Gastroesophageal sphincter (tissue), 4 donors: ENCODE measurements around the gene PLPPR3. TPM values are rescaled to one million over a fixed set of nuclear protein-coding genes. Genes with fewer than 3 reads are reported as not detected.
"Not testable (repeated sequence)": the region's sequence is repeated elsewhere in the genome, so short reads cannot be mapped to it uniquely, and the experiment has no call there.

Source experiments
- ATAC-seq: fragments of 150-250 bp; one replicate; pipeline ENCODE4 v1.9.1; 2016; ENCODE audit warnings: mild to moderate bottlenecking, moderate library complexity
- H3K27ac ChIP-seq, 4 donors: fragments of 200-600 bp; sonication (generic) in 3 of 4; 1 replicate in 3 of 4; 2 replicates in 1 of 4; pipeline ENCODE4 v1.5.1; 2016 to 2019
- H3K27me3 ChIP-seq: fragments of 200-600 bp; sonication (generic); one replicate; pipeline ENCODE4 v1.5.1; 2019
- H3K36me3 ChIP-seq, 2 donors: fragments of 200-600 bp; sonication (generic); one replicate each; pipeline ENCODE4 v1.5.1; 2019; ENCODE audit warnings: control low read depth in 1 of 2
- H3K4me1 ChIP-seq, 3 donors: fragments of 200-600 bp; sonication (generic); 1 replicate in 2 of 3; 2 replicates in 1 of 3; pipeline ENCODE4 v1.5.1; 2016 to 2019; ENCODE audit warnings: control low read depth in 2 of 3
- H3K4me3 ChIP-seq, 2 donors: fragments of 200-600 bp; sonication (generic); one replicate each; pipeline ENCODE4 v1.5.1; 2019; ENCODE audit warnings: mild to moderate bottlenecking in 1 of 2, moderate library complexity in 1 of 2
- H3K9me3 ChIP-seq, 3 donors: fragments of 200-600 bp; sonication (generic); one replicate each; pipeline ENCODE4 v1.5.1; 2017 to 2019; ENCODE audit warnings: control low read depth in 2 of 3
- CTCF ChIP-seq, 4 experiments: fragments of 200-600 bp in 2 of 4; fragments of 450-650 bp in 2 of 4; sonication (generic) in 1 of 4; IDR thresholded peaks; one replicate each; pipeline ENCODE4 v1.5.1; 2017 to 2019; ENCODE audit warnings: antibody characterized with exemption in 4 of 4, mild to moderate bottlenecking in 2 of 4, moderate library complexity in 2 of 4
- EP300 ChIP-seq: sonication (generic); formaldehyde crosslinking; IDR thresholded peaks from one replicate; pipeline ENCODE4 v1.6.1; 2017; ENCODE audit warnings: antibody characterized with exemption, mild to moderate bottlenecking
- POLR2A ChIP-seq, 2 donors: fragments of 450-650 bp; IDR thresholded peaks; one replicate each; pipeline ENCODE4 v1.6.1; 2017; ENCODE audit warnings: antibody characterized with exemption in 2 of 2, mild to moderate bottlenecking in 2 of 2, moderate library complexity in 1 of 2
- POLR2AphosphoS5 ChIP-seq: sonication (generic); formaldehyde crosslinking; IDR thresholded peaks from one replicate; pipeline ENCODE4 v1.6.1; 2017; ENCODE audit warnings: antibody characterized with exemption
- WGBS, 2 donors: methylation state at CpG; one replicate each; pipeline ENCODE4 v1.1.5; 2018; ENCODE audit warnings: low coverage in 1 of 2; 5-methylcytosine and 5-hydroxymethylcytosine counted together
- total RNA-seq, 4 donors: library from RNA; depleted of rRNA; stranded (reverse); fragments of >200 nt; gene quantifications; one replicate each; pipeline ENCODE4 v1.1.0, GENCODE V29; 2016

PLPPR3 gene
- total RNA-seq, 4 donors from 2014 or later = not detected

GRCh38 chr19:825897-826644 is 4.3 kb upstream of the PLPPR3 start:
- ATAC-seq = no peak
- TF ChIP-seq POLR2AphosphoS5 (no peak), CTCF (IDR thresholded peaks at IDR 0.05) (no peak), POLR2A (IDR thresholded peaks at IDR 0.05) (no peak), EP300 (no peak)
- WGBS, 2 donors = 62 to 69% methylated on average over 5 to 13 of the region's 19 CpGs
- Histone ChIP-seq H3K4me1 (peaks cover 0 to 17% (median 15%) of the 10 kb centered on the region in 3 donors), H3K27me3 (peaks cover 78% of the 10 kb centered on the region), H3K4me3 (no peak overlapping the region), H3K9me3 (no peaks in the 10 kb centered on the region), H3K36me3 (no peaks in the 10 kb centered on the region), H3K27ac (no peak overlapping the region)

GRCh38 chr19:824885-825284 is 3.1 kb upstream of the PLPPR3 start:
- 76 to 99% methylated on average over 2 to 9 of the region's 15 CpGs for WGBS, 2 donors
- Histone ChIP-seq H3K27me3 (peaks cover 72% of the 10 kb centered on the region), H3K36me3 (no peaks in the 10 kb centered on the region), H3K9me3 (no peaks in the 10 kb centered on the region), H3K4me1 (peaks cover 0 to 18% (median 15%) of the 10 kb centered on the region in 3 donors), H3K4me3 (no peak overlapping the region), H3K27ac (no peak overlapping the region)
- TF ChIP-seq CTCF (IDR thresholded peaks at IDR 0.05) (no peak), EP300 (no peak), POLR2AphosphoS5 (no peak), POLR2A (IDR thresholded peaks at IDR 0.05) (no peak)
- no peak for ATAC-seq

GRCh38 chr19:823565-824121 is 1.9 kb upstream of the PLPPR3 start:
- H3K4me3 ChIP-seq = no peak overlapping the region
- peaks cover 63% of the 10 kb centered on the region for H3K27me3 ChIP-seq
- ATAC-seq = no peak
- TF ChIP-seq POLR2A (IDR thresholded peaks at IDR 0.05) (no peak), POLR2AphosphoS5 (no peak), EP300 (no peak), CTCF (IDR thresholded peaks at IDR 0.05) (no peak)
- WGBS, 2 donors = 68% methylated on average over 2 of the region's 12 CpGs; no CpG with 5 or more reads in 1 of the 2 donors
- H3K27ac ChIP-seq = no peak overlapping the region
- H3K4me1 ChIP-seq = peaks cover 0 to 18% (median 15%) of the 10 kb centered on the region in 3 donors
- H3K9me3 ChIP-seq = no peaks in the 10 kb centered on the region
- H3K36me3 ChIP-seq = no peaks in the 10 kb centered on the region

GRCh38 chr19:821231-821824 is 427 bp downstream of the PLPPR3 start:
- no peak overlapping the region for H3K27ac ChIP-seq

GRCh38 chr19:820212-820611 is 1.5 kb downstream of the PLPPR3 start:
- H3K9me3 ChIP-seq, H3K27ac ChIP-seq, H3K36me3 ChIP-seq, ATAC-seq, H3K4me3 ChIP-seq: not testable (repeated sequence)
- Histone ChIP-seq H3K4me1 (peaks cover 0 to 18% (median 15%) of the 10 kb centered on the region in 3 donors), H3K27me3 (peaks cover 38% of the 10 kb centered on the region)
- 89% methylated on average over 5 of the region's 5 CpGs; no CpG with 5 or more reads in 1 of the 2 donors for WGBS, 2 donors

More at GRCh38 chr19:821231-821824, 427 bp downstream of the PLPPR3 start:
- Histone ChIP-seq H3K27me3 (peaks cover 48% of the 10 kb centered on the region), H3K4me1 (peaks cover 0 to 18% (median 15%) of the 10 kb centered on the region in 3 donors), H3K36me3 (no peaks in the 10 kb centered on the region), H3K9me3 (no peaks in the 10 kb centered on the region), H3K4me3 (peak overlapping the region in 1 of 2 donors; percentile 51)
- ATAC-seq = no peak
- TF ChIP-seq EP300 (no peak), CTCF (IDR thresholded peaks at IDR 0.05) (no peak), POLR2A (IDR thresholded peaks at IDR 0.05) (no peak), POLR2AphosphoS5 (no peak)
- WGBS, 2 donors = no CpG with 5 or more reads among the region's 64 CpGs
